ENCODE data around the gene UBE2G2.

- TF ChIP-seq EZH2phosphoT487 (IDR thresholded peaks at IDR 0.05; ENCODE audit: insufficient read depth, low read depth) = no peak
- no peak for TF ChIP-seq EZH2 (IDR thresholded peaks at IDR 0.05; ENCODE audit: insufficient read depth, poor library complexity, severe bottlenecking)
These were observed 48.3 kb downstream of the UBE2G2 start for GRCh38 chr21:44753357-44753756.
